PFSK-1 (cell line): ENCODE data around the gene DIO1.

Source experiments
- FOXP2 ChIP-seq: optimal IDR thresholded peaks from 2 replicates; pipeline ENCODE3; 2011; ENCODE audit warnings: borderline replicate concordance, control low read depth, inconsistent platforms; ENCODE audit not compliant: insufficient read depth; ENCODE audit errors: extremely low read length, extremely low read depth
- POLR2AphosphoS5 ChIP-seq: IDR thresholded peaks from 2 replicates; pipeline ENCODE4 v1.6.1; 2012; ENCODE audit warnings: low read depth, mild to moderate bottlenecking, control low read depth, low read length, moderate library complexity
- REST ChIP-seq, 2 experiments: IDR thresholded peaks; 2 replicates each; pipeline versions ENCODE4 v1.6.1 to v1.8.0; 2011 to 2012; ENCODE audit warnings: low read depth in 2 of 2, low read length in 2 of 2, control low read depth in 1 of 2, inconsistent platforms in 1 of 2, mild to moderate bottlenecking in 1 of 2, moderate library complexity in 1 of 2; ENCODE audit not compliant: insufficient read depth in 1 of 2
- SIN3A ChIP-seq: IDR thresholded peaks from 2 replicates; pipeline ENCODE4 v1.6.1; 2012; ENCODE audit warnings: mild to moderate bottlenecking, low read length, moderate library complexity, borderline replicate concordance; ENCODE audit not compliant: insufficient read depth
- TAF1 ChIP-seq: IDR thresholded peaks from 2 replicates; pipeline ENCODE4 v1.6.1; 2012; ENCODE audit warnings: low read length, control low read depth, borderline replicate concordance; ENCODE audit not compliant: insufficient read depth

Gene DIO1

GRCh38 chr1:53899708-53900107 lies 5.7 kb downstream of the DIO1 start:
- TF ChIP-seq FOXP2 (no peak), SIN3A (no peak), REST (IDR thresholded peaks at IDR 0.05; ENCODE audit: insufficient read depth in 1 of 2, low read depth in 2 of 2, low read length in 2 of 2) (no peak), TAF1 (no peak), POLR2AphosphoS5 (no peak)

DNA sequence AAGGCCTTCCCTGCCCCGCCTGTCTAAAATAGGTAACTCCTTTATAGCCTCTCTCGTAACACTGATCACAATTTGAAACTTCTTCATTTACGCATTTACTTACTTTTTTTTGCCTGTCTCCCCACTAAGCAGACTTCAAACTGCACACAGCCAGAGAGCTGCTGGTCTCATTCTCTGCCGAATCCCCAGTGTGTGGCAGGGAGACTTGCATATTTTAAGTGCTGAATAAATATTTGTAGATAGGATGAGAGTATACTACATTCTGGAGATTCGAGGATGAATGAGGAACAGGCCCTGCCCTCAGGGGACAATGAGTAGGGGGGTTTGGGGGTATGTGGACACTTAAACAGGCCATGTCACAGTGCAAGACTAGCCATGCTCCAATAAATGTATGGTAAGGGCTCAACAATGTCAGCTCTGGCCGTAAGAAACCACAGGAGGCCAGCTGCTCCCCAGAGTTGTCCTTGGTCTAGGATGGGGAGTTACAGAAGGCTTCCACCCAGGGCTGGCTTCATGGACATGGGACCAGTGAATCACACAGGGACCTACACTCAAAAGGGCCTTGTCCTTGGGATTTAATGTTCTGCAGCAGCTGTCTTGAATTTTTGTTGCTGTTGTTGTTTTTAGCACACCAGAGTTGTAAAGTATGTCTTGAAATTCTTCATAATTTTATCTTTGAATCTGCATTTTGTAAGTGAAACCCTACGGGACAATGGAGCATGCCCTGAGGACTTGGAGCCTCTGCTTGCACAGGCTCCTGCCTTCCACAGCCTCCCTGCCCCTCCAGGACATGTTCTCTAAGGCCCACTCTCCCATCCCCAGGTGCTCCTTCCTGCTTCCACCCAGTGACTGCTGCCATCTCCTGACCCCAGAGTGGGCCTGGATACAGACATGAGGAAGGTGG lies 8.5 kb downstream of the DIO1 start:
- TF ChIP-seq FOXP2 (no peak), REST (IDR thresholded peaks at IDR 0.05; ENCODE audit: insufficient read depth in 1 of 2, low read depth in 2 of 2, low read length in 2 of 2) (no peak), POLR2AphosphoS5 (no peak), TAF1 (no peak), SIN3A (no peak)

- TF ChIP-seq POLR2AphosphoS5 = no peak
- no peak for TF ChIP-seq SIN3A
- TF ChIP-seq TAF1 = no peak
- TF ChIP-seq REST (IDR thresholded peaks at IDR 0.05; ENCODE audit: insufficient read depth in 1 of 2, low read depth in 2 of 2, low read length in 2 of 2) = no peak
- no peak for TF ChIP-seq FOXP2
These were observed 11.5 kb downstream of the DIO1 start for GRCh38 chr1:53905509-53905908.

DNA sequence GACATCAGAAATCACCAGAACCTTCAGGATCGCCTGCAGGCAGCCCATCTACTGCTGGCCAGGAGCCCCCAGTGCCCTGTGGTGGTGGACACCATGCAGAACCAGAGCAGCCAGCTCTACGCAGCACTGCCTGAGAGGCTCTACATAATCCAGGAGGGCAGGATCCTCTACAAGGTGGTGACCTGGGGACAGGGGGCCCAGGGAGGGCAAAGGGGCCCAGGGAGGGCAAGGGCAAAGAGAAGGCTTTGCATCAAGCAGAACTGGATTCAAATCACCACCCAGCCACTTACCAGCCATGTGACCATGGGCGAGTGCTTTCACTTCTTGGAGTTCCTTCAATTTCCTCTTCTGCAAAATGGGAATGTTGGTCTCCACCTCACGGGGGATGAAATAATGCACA lies 12.1 kb downstream of the DIO1 start:
- TF ChIP-seq SIN3A = no peak
- TF ChIP-seq POLR2AphosphoS5 = no peak
- no peak for TF ChIP-seq FOXP2
- no peak for TF ChIP-seq REST (IDR thresholded peaks at IDR 0.05; ENCODE audit: insufficient read depth in 1 of 2, low read depth in 2 of 2, low read length in 2 of 2)

DNA sequence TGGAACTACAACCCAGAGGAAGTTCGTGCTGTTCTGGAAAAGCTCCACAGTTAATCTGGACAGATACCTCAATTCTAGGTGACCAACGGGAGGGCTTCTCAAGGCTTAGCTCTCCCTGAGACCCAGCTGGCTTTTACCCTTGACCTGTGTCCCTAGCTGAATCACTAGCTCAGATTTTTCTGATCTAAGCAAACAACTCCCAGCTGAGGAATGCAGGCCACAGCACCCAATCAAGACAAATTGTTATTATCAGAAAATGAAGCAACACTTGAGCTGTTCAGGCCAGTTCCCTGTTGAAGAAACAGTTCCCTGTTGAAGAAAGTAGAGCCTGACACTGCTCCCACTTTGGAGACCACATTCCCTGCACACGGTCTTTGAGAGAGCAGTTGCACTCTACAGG lies 16.0 kb downstream of the DIO1 start:
- TF ChIP-seq FOXP2 = no peak
- no peak for TF ChIP-seq TAF1
- no peak for TF ChIP-seq SIN3A
- no peak for TF ChIP-seq REST (IDR thresholded peaks at IDR 0.05; ENCODE audit: insufficient read depth in 1 of 2, low read depth in 2 of 2, low read length in 2 of 2)
- no peak for TF ChIP-seq POLR2AphosphoS5
